Fibroblast of lung (primary cell): ENCODE measurements around the gene SPINK5. TPM values are rescaled to one million over a fixed set of nuclear protein-coding genes. Genes with fewer than 3 reads are reported as not detected.

Experiments
- DNase-seq, 2 donors: peaks; one replicate each; pipeline versions ENCODE4 v3.0.0 to v3.0.0-alpha.2; 2010; ENCODE audit warnings: low read depth in 2 of 2
- H2AFZ ChIP-seq: 2 replicates; pipeline ENCODE4 v1.5.1; 2012; ENCODE audit warnings: low read length, control low read depth, inconsistent platforms
- H3K27ac ChIP-seq: 2 replicates; pipeline ENCODE4 v1.5.1; 2011; ENCODE audit warnings: low read length, control low read depth; ENCODE audit not compliant: insufficient read depth
- H3K27me3 ChIP-seq: 2 replicates; pipeline ENCODE4 v1.5.1; 2011; ENCODE audit warnings: mild to moderate bottlenecking, low read length; ENCODE audit not compliant: control insufficient read depth, insufficient read depth
- H3K36me3 ChIP-seq: 2 replicates; pipeline ENCODE4 v1.5.1; 2011; ENCODE audit warnings: low read length; ENCODE audit not compliant: control insufficient read depth, insufficient read depth
- H3K4me1 ChIP-seq: 2 replicates; pipeline ENCODE4 v1.5.1; 2011; ENCODE audit warnings: low read length; ENCODE audit not compliant: control insufficient read depth, insufficient read depth; ENCODE audit errors: extremely low read depth
- H3K4me2 ChIP-seq: 2 replicates; pipeline ENCODE4 v1.5.1; 2011; ENCODE audit warnings: low read length, control low read depth; ENCODE audit not compliant: insufficient read depth; ENCODE audit errors: extremely low read depth
- H3K4me3 ChIP-seq, 4 experiments: fragments of 200-600 bp in 1 of 4; sonication (generic) in 1 of 4; replicated peaks in 1 of 4; 2 replicates each; pipeline ENCODE4 v1.5.1; 2011 to 2016; ENCODE audit warnings: low read length in 4 of 4, low read depth in 3 of 4, mild to moderate bottlenecking in 3 of 4, control low read depth in 2 of 4, inconsistent platforms in 1 of 4, mixed read lengths in 1 of 4; ENCODE audit not compliant: insufficient read depth in 1 of 4; ENCODE audit errors: control extremely low read depth in 1 of 4
- H3K79me2 ChIP-seq: 2 replicates; pipeline ENCODE4 v1.5.1; 2012; ENCODE audit warnings: mild to moderate bottlenecking, low read length, inconsistent platforms; ENCODE audit not compliant: control insufficient read depth, insufficient read depth
- H3K9ac ChIP-seq: 2 replicates; pipeline ENCODE4 v1.5.1; 2011; ENCODE audit warnings: mild to moderate bottlenecking, low read length, control low read depth; ENCODE audit not compliant: insufficient read depth
- H3K9me3 ChIP-seq: 2 replicates; pipeline ENCODE4 v1.5.1; 2012; ENCODE audit warnings: low read depth, low read length; ENCODE audit not compliant: control insufficient read depth, insufficient read depth
- H4K20me1 ChIP-seq: 2 replicates; pipeline ENCODE4 v1.5.1; 2011; ENCODE audit warnings: low read length; ENCODE audit not compliant: control insufficient read depth, insufficient read depth; ENCODE audit errors: extremely low read depth
- CTCF ChIP-seq, 2 donors: IDR thresholded peaks in 1 of 2; conservative IDR thresholded peaks in 1 of 2; 1 replicate in 1 of 2; 2 replicates in 1 of 2; pipeline ENCODE4 v1.5.1; 2011 to 2012; ENCODE audit warnings: low read length in 2 of 2, control low read depth in 1 of 2, inconsistent platforms in 1 of 2, low read depth in 1 of 2, mild to moderate bottlenecking in 1 of 2
- EZH2 ChIP-seq: IDR thresholded peaks from 2 replicates; pipeline ENCODE4 v1.5.1; 2012; ENCODE audit warnings: low read length, control low read depth, mild to moderate bottlenecking; ENCODE audit errors: missing control alignments
- polyA plus RNA-seq, 2 donors: library from polyadenylated mRNA; depleted of rRNA in 1 of 2; stranded (reverse) in 1 of 2; unstranded in 1 of 2; fragments of >200 nt; gene quantifications; 2 replicates each; pipeline ENCODE4 v1.2.1, GENCODE V29; 2011 to 2012; ENCODE audit warnings: missing spikeins in 1 of 2
- total RNA-seq: library from RNA; depleted of rRNA; stranded (reverse); fragments of >200 nt; gene quantifications from 2 replicates; pipeline ENCODE4 v1.2.1, GENCODE V29; 2014

Gene SPINK5
- total and polyA plus RNA-seq, 2 donors (not counting 1 experiment from before 2014, with no cell fraction given), result not detected

- no peaks in the 10 kb centered on the region for H3K36me3 ChIP-seq
Measured at GRCh38 chr5:148072207-148072606, 8.4 kb downstream of the SPINK5 start.

GRCh38 chr5:148075529-148075928 lies 11.7 kb downstream of the SPINK5 start:
- Histone ChIP-seq H4K20me1 (no peaks in the 10 kb centered on the region), H3K36me3 (no peaks in the 10 kb centered on the region), H3K9ac (no peak overlapping the region), H3K27ac (no peak overlapping the region), H3K9me3 (no peaks in the 10 kb centered on the region), H3K4me2 (no peak overlapping the region), H2AFZ (no peak overlapping the region), H3K4me3 (no peak overlapping the region), H3K79me2 (no peaks in the 10 kb centered on the region), H3K4me1 (no peaks in the 10 kb centered on the region), H3K27me3 (no peaks in the 10 kb centered on the region)
- no peak for TF ChIP-seq EZH2
- TF ChIP-seq CTCF (conservative IDR thresholded peaks at IDR 0.05 in 1 of 2, IDR thresholded peaks at IDR 0.05 in 1 of 2; ENCODE audit: low read depth in 1 of 2, low read length in 2 of 2), result no peak
- no peak for DNase-seq

More at GRCh38 chr5:148072207-148072606, 8.4 kb downstream of the SPINK5 start:
- Histone ChIP-seq H4K20me1 (no peaks in the 10 kb centered on the region), H2AFZ (no peak overlapping the region), H3K9ac (no peak overlapping the region), H3K4me3 (no peak overlapping the region), H3K4me1 (no peaks in the 10 kb centered on the region), H3K9me3 (no peaks in the 10 kb centered on the region), H3K79me2 (no peaks in the 10 kb centered on the region), H3K4me2 (no peak overlapping the region), H3K27me3 (no peaks in the 10 kb centered on the region), H3K27ac (no peak overlapping the region)
- TF ChIP-seq CTCF (conservative IDR thresholded peaks at IDR 0.05 in 1 of 2, IDR thresholded peaks at IDR 0.05 in 1 of 2; ENCODE audit: low read depth in 1 of 2, low read length in 2 of 2), result no peak
- TF ChIP-seq EZH2, result no peak
- no peak for DNase-seq

- H3K4me1 ChIP-seq, result no peaks in the 10 kb centered on the region
Measured at GRCh38 chr5:148083203-148083602, 19.4 kb downstream of the SPINK5 start.

More at GRCh38 chr5:148083203-148083602, 19.4 kb downstream of the SPINK5 start:
- Histone ChIP-seq H3K27ac (no peak overlapping the region), H3K79me2 (no peaks in the 10 kb centered on the region), H2AFZ (no peak overlapping the region), H3K4me2 (no peak overlapping the region), H3K36me3 (no peaks in the 10 kb centered on the region), H3K27me3 (no peaks in the 10 kb centered on the region), H3K4me3 (no peak overlapping the region), H3K9me3 (no peaks in the 10 kb centered on the region), H3K9ac (no peak overlapping the region), H4K20me1 (no peaks in the 10 kb centered on the region)
- DNase-seq, result no peak
- TF ChIP-seq EZH2, result no peak
- TF ChIP-seq CTCF (conservative IDR thresholded peaks at IDR 0.05 in 1 of 2, IDR thresholded peaks at IDR 0.05 in 1 of 2; ENCODE audit: low read depth in 1 of 2, low read length in 2 of 2), result no peak
